Stimulated activated CD8-positive, alpha-beta memory T cell treated with anti-CD3 and anti-CD28 coated beads, Interleukin-2, amount 100 ng/mL, for 1 hour (primary cell): ENCODE measurements around the gene WNT8A.
"Not testable (repeated sequence)": the region's sequence is repeated elsewhere in the genome, so short reads cannot be mapped to it uniquely, and the experiment has no call there.

Experiments
- DNase-seq, 2 donors: peaks; one replicate each; pipeline ENCODE4 v3.0.0-alpha.2; 2020; ENCODE audit warnings: low read depth in 2 of 2

Gene WNT8A

DNA sequence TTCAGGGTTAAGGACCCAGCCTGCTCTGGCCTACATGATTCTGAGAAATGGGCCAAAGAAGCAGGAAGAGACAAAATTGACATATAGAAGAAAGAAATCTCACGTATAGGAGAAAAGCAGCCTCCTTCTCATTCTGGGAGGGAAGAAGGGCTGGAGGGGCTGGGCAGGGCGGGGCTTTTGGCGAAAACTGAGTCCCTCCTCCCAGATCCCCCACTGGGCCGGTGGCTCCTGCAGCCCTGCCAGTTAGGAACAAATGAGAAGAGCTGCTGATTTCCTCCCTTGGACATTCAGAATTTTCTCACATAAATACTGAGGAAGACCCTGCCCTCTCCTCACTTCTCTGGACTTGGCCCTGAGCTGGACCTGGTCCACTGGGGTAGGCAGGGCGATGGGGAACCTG is at the start of gene WNT8A:
TSS of gene WNT8A (plus strand) at position 332 of the 400 bp plus-strand sequence. CDS start 95 bp downstream, outside the sequence.
- no peak for DNase-seq

GRCh38 chr5:138035605-138036537 is 48.0 kb upstream of the WNT8A start:
- peak; percentile 19 to 24 for DNase-seq

DNA sequence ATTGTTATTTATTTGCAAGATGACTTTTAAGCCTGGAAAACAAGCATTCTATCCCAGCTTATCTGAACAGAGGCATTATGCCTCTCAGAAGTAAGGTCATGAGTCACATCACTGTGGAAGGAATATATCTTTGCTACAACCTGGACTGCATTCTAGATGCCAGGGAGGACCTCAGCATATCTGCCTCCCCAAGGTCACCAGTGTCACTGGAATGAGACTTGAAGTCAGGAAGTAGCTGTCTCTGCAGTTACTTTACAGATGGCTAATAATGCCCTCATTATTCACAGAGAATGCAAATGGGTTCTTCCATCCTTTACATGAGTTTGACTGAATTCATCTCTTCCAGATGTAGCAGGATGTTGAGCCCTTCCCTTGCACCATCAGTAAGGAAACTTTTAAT is 46.6 kb upstream of the WNT8A start:
- no peak for DNase-seq

DNA sequence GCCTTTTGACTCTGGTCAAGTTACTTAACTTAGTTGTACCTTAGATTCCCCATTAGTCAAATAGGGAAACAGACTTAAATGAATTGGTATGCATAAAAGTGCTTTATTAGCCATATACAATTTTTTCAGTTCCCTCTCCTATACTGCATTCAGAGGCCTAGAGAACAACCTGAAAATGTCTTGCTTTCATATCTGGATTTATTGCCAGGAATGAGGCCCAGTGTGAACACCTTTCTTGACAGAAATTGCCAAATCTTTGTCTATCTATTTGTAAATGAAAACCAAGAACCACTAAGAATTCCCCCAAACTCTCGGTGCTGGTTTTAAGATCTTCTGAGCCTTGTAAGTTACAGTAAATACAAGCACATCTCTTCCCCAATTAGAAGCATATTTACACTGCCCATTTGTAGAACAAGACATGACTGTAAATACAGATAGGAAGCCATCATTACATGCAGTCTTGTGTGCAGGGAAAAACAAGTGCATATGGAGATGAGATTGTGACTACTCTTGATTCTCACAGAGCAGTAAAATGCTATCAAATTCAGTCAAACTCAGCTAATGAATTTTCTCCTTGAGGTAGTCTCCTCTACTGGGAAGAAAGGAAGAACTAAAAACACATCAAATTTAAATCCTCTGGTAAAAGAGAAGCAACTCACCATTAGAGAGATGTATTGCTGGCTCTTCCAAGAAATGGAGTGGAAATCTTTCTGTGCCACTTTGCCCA is 45.8 kb upstream of the WNT8A start:
- DNase-seq = no peak

GRCh38 chr5:138038826-138039225 is 45.0 kb upstream of the WNT8A start:
- no peak for DNase-seq

- DNase-seq = not testable (repeated sequence)
Observed at GRCh38 chr5:138045283-138045682, 38.5 kb upstream of the WNT8A start.

GRCh38 chr5:138051441-138052296 is 32.2 kb upstream of the WNT8A start:
- no peak for DNase-seq

DNA sequence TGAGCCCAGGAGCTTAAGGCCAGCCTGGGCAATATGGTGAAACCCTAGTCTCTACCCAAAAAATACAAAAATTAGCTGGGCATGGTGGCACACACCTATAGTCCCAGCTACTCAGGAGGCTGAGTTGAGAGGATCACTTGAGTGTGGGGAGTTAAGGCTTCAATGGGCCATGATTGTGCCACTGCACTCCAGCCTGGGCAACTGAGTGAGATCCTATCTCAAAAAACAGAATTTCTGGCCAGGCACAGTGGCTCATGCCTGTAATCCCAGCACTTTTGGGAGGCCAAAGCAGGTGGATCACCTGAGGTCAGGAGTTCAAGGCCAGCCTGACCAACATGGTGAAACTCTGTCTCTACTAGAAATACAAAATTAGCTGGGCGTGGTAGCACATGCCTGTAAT is 31.1 kb upstream of the WNT8A start:
- DNase-seq = not testable (repeated sequence)

- no peak for DNase-seq
Observed at GRCh38 chr5:138053554-138053953, 30.3 kb upstream of the WNT8A start.

DNA sequence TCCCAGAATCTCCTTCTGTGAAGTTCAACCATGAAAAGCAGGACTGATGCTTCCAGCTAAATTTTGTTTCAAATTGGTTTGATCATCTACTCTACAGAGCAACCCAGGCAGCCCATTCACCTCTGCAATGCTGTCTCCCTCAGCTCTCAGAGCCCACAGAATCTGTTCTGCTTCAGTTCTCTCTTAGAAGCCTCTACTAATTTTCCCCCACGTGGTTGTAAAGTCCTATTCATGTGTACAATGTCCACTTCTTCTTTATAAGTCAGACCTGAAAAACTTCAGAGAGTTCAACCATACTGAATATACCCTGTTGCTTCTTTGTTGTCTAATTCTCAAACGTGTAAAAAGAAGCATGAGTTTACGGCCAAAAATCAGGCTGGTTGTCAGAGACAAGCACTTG is 29.6 kb upstream of the WNT8A start:
- no peak for DNase-seq

DNA sequence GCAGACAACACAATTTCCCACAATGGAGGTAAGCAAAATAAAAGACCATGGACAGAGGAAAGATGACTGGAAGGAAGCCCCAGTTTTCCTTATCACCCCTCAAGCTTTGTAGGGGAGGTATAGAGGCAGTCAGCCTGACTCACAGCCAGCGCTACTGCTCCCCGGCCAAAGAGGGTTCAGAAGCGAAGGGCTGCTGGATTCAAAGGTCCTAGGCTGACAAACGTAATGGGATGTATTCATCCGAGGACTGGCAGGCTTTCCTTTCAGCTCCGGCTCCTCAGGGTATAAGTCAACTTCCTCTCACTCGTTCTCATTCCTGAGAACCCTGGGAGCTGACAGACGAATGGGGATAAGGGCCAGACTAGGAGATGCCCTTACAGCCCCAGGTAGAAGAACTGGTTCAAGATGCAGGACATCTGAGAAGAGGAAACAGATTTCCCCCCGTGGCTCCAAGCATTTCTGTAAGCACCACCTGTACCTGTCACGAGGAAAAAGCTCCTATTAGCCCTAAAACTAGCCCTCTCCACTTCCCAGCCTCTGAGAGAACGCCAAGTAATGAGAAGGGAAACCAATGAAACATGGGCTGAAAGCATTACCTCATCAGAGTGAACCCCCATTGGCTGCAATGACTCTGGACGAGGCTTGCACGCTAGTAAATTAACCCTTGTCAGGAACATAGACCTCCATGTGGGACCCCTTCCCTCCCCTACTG is 28.8 kb upstream of the WNT8A start:
- no peak for DNase-seq

GRCh38 chr5:138064526-138064925 is 19.3 kb upstream of the WNT8A start:
- no peak for DNase-seq

DNA sequence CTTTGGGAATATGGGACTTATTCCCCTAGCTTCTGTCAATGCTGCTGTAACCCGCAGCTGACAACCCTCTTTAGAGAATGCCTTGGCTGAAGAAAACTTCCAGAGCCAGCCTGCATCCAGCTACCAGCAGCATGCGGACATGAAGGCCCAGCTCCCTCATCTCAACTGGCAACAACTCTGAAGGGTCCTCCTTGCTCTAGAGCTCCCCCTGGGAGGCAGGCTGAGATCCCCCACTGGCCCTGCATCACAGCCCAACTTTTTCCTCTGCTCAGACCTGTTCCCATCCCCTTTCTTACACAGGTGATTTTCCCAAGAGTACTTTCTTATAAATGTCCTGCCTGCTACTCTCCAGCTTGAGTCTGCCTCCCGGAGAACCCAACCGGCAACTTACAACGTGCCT is 18.7 kb upstream of the WNT8A start:
- no peak for DNase-seq

DNA sequence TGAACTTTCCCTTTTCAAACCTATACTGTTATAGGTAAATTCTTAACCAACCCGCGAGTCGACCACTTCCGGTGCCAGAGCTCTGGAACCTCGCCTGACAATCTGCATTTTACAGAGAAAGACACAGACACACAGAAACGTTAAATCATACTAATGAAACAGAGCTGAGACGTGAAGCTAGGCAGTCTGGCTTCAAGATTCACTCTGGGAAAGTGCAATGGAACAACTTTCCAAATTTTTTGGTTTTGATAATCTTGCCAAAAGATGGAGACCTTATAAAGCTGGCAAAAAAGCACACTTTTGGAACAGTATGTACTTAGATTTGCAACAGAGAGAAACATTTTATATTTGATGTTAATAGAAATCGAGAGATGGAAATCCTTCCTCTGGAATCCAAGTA is 15.9 kb upstream of the WNT8A start:
- no peak for DNase-seq

GRCh38 chr5:138068742-138069600 is 14.9 kb upstream of the WNT8A start:
- peak; percentile 19 to 51 for DNase-seq

- DNase-seq = not testable (repeated sequence)
Observed at GRCh38 chr5:138070026-138070425, 13.8 kb upstream of the WNT8A start.

GRCh38 chr5:138077064-138077696 is 6.7 kb upstream of the WNT8A start:
- peak; percentile 14 to 21 for DNase-seq

DNA sequence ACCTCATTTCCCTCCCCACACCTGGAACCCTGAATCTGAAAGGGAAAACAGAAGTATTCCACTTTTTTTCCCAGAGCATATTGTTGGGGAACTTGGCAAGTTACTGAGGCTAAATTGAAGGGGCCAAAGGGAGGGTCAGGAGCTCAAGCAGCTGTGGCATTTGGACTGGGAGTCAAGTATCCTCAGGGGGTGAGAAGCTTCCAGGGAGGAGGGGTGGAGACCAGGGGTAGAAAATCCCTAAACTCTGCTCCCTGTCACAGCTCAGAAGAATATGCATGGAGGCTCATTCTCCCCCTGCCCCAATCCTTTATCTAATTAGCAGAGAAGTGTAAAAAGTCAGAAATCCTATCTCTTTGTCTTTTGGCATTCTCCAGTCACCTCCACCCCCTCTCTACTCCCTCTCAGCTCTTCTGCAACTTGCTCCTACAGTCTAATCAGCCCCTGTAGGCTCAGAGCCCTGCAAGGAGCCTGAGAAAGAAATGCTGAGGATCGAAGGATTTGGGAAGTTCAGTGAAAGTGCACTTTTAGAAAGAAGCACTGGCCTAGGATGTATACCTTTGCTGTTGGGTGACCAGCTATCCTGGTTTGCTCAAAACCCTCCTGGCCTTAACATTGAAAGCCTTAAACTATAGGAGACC is 5.7 kb upstream of the WNT8A start:
- no peak for DNase-seq

DNA sequence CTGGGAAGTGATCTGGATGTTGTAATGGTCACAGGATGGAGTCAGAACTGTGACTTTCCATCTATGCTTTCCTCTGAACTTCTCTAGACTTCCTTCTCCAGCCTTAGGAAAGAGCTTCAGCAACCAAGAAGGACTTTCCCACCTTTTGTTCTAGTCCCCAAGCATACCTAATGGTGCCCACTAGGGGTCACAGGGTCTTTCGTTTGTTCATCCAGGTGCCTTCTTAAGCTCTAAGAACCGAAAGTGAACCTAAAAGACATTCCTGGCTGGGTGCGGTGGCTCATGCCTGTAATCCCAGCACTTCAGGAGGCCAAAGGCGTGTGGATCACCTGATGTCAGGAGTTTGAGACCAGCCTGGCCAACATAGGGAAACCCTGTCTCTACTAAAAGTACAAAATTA is 1.8 kb upstream of the WNT8A start:
- DNase-seq = no peak
